HCT116 (cell line): ENCODE data around the gene EPHA3. TPM values are rescaled to one million over a fixed set of nuclear protein-coding genes. Genes with fewer than 3 reads are reported as not detected.

ENCODE experiments used
- ATAC-seq: fragments of 200-7000 bp; cut with Tn5 transposase; 2 replicates; pipeline ENCODE4 v1.9.1; 2020; ENCODE audit warnings: mild to moderate bottlenecking, moderate library complexity
- BruUV-seq: library from RNA; stranded (reverse); fragments of 400-500 nt; replicated peaks from 2 replicates; lab custom pipeline; 2021; lab: Mats Ljungman, UMichigan
- CTCF ChIA-PET: fragments of 300-600 bp; sonication (Branson Sonifier 250); formaldehyde crosslinking; loops from one replicate; lab custom pipeline; 2021; ENCODE audit warnings: antibody characterized with exemption; lab: Charles Lee
- POLR2A ChIA-PET: fragments of 300-600, 350-600 bp; sonication (Branson Sonifier 250); formaldehyde crosslinking; loops from one replicate; lab custom pipeline; 2021; ENCODE audit warnings: antibody characterized with exemption; lab: Charles Lee
- RAD21 ChIA-PET, 2 experiments: fragments of 300-600 bp; sonication (Branson Sonifier 250); formaldehyde crosslinking; loops; one replicate each; lab custom pipeline; 2023; ENCODE audit warnings: low total read pairs in 2 of 2; ENCODE audit not compliant: uncharacterized antibody in 2 of 2, unreplicated experiment in 2 of 2, low non-redundant PET in 1 of 2; lab: Charles Lee
- DNase-seq: peaks from one replicate; pipeline ENCODE4 v3.0.0-alpha.2; 2010; ENCODE audit warnings: low read depth, low spot score
- H2AFZ ChIP-seq: fragments of 200-600 bp; shearing (Covaris generic), sonication (generic); 2 replicates; pipeline ENCODE4 v1.6.1; 2017; ENCODE audit warnings: low read depth, mixed run types, mixed read lengths, antibody characterized with exemption, low read length; ENCODE audit not compliant: poor library complexity, severe bottlenecking
- H3K27ac ChIP-seq: 2 replicates; pipeline ENCODE4 v1.5.1; 2012; ENCODE audit warnings: low read depth, low read length
- H3K27me3 ChIP-seq: fragments of 200-600 bp; sonication (generic); 2 replicates; pipeline ENCODE4 v1.6.1; 2016; ENCODE audit warnings: mixed run types, low read length, mixed read lengths; ENCODE audit not compliant: insufficient read depth
- H3K36me3 ChIP-seq, 2 experiments: fragments of 200-500 bp in 1 of 2; fragments of 200-600 bp in 1 of 2; sonication (Bioruptor generic) in 1 of 2; sonication (generic) in 1 of 2; 2 replicates each; pipeline versions ENCODE4 v1.5.1 to v1.6.1; 2014 to 2016; ENCODE audit warnings: low read length in 2 of 2, inconsistent platforms in 1 of 2, mixed read lengths in 1 of 2, mixed run types in 1 of 2; ENCODE audit not compliant: insufficient read depth in 2 of 2, control insufficient read depth in 1 of 2
- H3K4me1 ChIP-seq, 2 experiments: fragments of 200-600 bp in 1 of 2; sonication (generic) in 1 of 2; 2 replicates each; pipeline versions ENCODE4 v1.5.1 to v1.6.1; 2012 to 2017; ENCODE audit warnings: low read length in 2 of 2, inconsistent platforms in 1 of 2, mild to moderate bottlenecking in 1 of 2, mixed read lengths in 1 of 2, mixed run types in 1 of 2, moderate library complexity in 1 of 2; ENCODE audit not compliant: insufficient read depth in 2 of 2, control insufficient read depth in 1 of 2
- H3K4me2 ChIP-seq: fragments of 200-600 bp; sonication (generic); 2 replicates; pipeline ENCODE4 v1.6.1; 2017; ENCODE audit warnings: mixed run types, low read length, mixed read lengths
- H3K4me3 ChIP-seq, 2 experiments: fragments of 200-600 bp in 1 of 2; sonication (generic) in 1 of 2; replicated peaks in 1 of 2; 2 replicates each; pipeline ENCODE4 v1.5.1; 2011 to 2016; ENCODE audit warnings: low read length in 2 of 2, control low read depth in 1 of 2, low read depth in 1 of 2, mild to moderate bottlenecking in 1 of 2, mixed read lengths in 1 of 2, mixed run types in 1 of 2
- H3K79me2 ChIP-seq: fragments of 200-600 bp; sonication (generic); 2 replicates; pipeline ENCODE4 v1.6.1; 2017; ENCODE audit warnings: mild to moderate bottlenecking, mixed run types, low read length, moderate library complexity, mixed read lengths; ENCODE audit not compliant: insufficient read depth
- H3K9ac ChIP-seq: fragments of 200-600 bp; sonication (generic); 2 replicates; pipeline ENCODE4 v1.6.1; 2016; ENCODE audit warnings: low read length, mixed read lengths
- H3K9me2 ChIP-seq: fragments of 200-600 bp; sonication (generic), shearing (Covaris generic); 2 replicates; pipeline ENCODE4 v1.6.1; 2017; ENCODE audit warnings: mixed run types, mild to moderate bottlenecking, moderate library complexity; ENCODE audit not compliant: insufficient read depth
- H3K9me3 ChIP-seq, 2 experiments: fragments of 200-500 bp in 1 of 2; fragments of 200-600 bp in 1 of 2; sonication (Bioruptor generic) in 1 of 2; sonication (generic) in 1 of 2; 2 replicates each; pipeline ENCODE4 v1.6.1; 2014 to 2017; ENCODE audit warnings: low read length in 2 of 2, mixed read lengths in 2 of 2, inconsistent platforms in 1 of 2, low read depth in 1 of 2, mild to moderate bottlenecking in 1 of 2, mixed run types in 1 of 2, moderate library complexity in 1 of 2; ENCODE audit not compliant: control insufficient read depth in 1 of 2, insufficient read depth in 1 of 2
- H4K20me1 ChIP-seq: fragments of 200-600 bp; sonication (generic), shearing (Covaris generic); 2 replicates; pipeline ENCODE4 v1.6.1; 2017; ENCODE audit warnings: mixed run types, mild to moderate bottlenecking, moderate library complexity; ENCODE audit not compliant: insufficient read depth
- EGR1 ChIP-seq: IDR thresholded peaks from 2 replicates; pipeline ENCODE4 v1.6.1; 2012; ENCODE audit warnings: low read depth
- EZH2phosphoT487 ChIP-seq: fragments of 200-600 bp; IDR thresholded peaks from 2 replicates; pipeline ENCODE4 v1.6.1; 2018; ENCODE audit warnings: antibody characterized with exemption, borderline replicate concordance
- POLR2A ChIP-seq: IDR thresholded peaks from 2 replicates; pipeline ENCODE4 v1.7.0; 2011; ENCODE audit warnings: borderline replicate concordance; ENCODE audit not compliant: insufficient read depth, insufficient read length; ENCODE audit errors: extremely low read depth
- POLR2AphosphoS5 ChIP-seq: IDR thresholded peaks from 2 replicates; pipeline ENCODE4 v1.6.1; 2011; ENCODE audit warnings: mild to moderate bottlenecking, low read depth, low read length, moderate library complexity
- REST ChIP-seq: IDR thresholded peaks from 2 replicates; pipeline ENCODE4 v1.6.1; 2012; ENCODE audit warnings: low read depth
- SIN3A ChIP-seq: IDR thresholded peaks from 2 replicates; pipeline ENCODE4 v1.6.1; 2012; ENCODE audit warnings: low read depth
- SRF ChIP-seq: IDR thresholded peaks from 2 replicates; pipeline ENCODE4 v1.6.1; 2012; ENCODE audit warnings: low read depth
- TCF7L2 ChIP-seq: IDR thresholded peaks from 2 replicates; pipeline ENCODE4 v1.7.0; 2011; ENCODE audit warnings: borderline replicate concordance, inconsistent platforms; ENCODE audit not compliant: insufficient read depth, insufficient read length; ENCODE audit errors: extremely low read depth
- YY1 ChIP-seq: IDR thresholded peaks from 2 replicates; pipeline ENCODE4 v1.6.1; 2011; ENCODE audit warnings: low read length, low read depth, moderate library complexity, mild to moderate bottlenecking; ENCODE audit not compliant: insufficient replicate concordance; ENCODE audit errors: extremely low read depth
- ZBTB33 ChIP-seq: IDR thresholded peaks from 2 replicates; pipeline ENCODE4 v1.6.1; 2011; ENCODE audit warnings: mild to moderate bottlenecking, low read length, moderate library complexity; ENCODE audit not compliant: insufficient replicate concordance; ENCODE audit errors: extremely low read depth
- ZFX ChIP-seq: fragments of 450-650 bp; IDR thresholded peaks from 2 replicates; pipeline ENCODE4 v1.6.1; 2017
- intact Hi-C: fragments of 100-400 bp; cut with micrococcal nuclease; formaldehyde crosslinking; loops from 2 replicates; pipeline ENCODE4 v1.10.0; 2022
- total RNA-seq: library from RNA; stranded (reverse); gene quantifications from one replicate; pipeline ENCODE4 v1.2.1, GENCODE V29; 2021; ENCODE audit not compliant: unreplicated experiment

Gene EPHA3
- total RNA-seq, 1 experiment from 2014 or later: not detected

GRCh38 chr3:89300981-89301380 lies 193.6 kb downstream of the EPHA3 start:
- Histone ChIP-seq H4K20me1 (no peaks in the 10 kb centered on the region), H2AFZ (no peak overlapping the region), H3K27me3 (no peaks in the 10 kb centered on the region), H3K9ac (no peak overlapping the region), H3K9me3 (peaks cover 8 to 18% of the 10 kb centered on the region in 2 experiments; a peak in 2 of 4 replicates), H3K4me1 (no peaks in the 10 kb centered on the region), H3K4me3 (no peak overlapping the region), H3K27ac (no peak overlapping the region), H3K36me3 (no peaks in the 10 kb centered on the region), H3K9me2 (no peaks in the 10 kb centered on the region), H3K79me2 (no peaks in the 10 kb centered on the region), H3K4me2 (no peak overlapping the region)
- ATAC-seq (no peak), DNase-seq (no peak)
- no TSS peak for BruUV-seq
- intact Hi-C loops: no loop called here
- RAD21 ChIA-PET: no interaction called here
- CTCF ChIA-PET: no interaction called here
- no peak for TF ChIP-seq SRF
- TF ChIP-seq REST: no peak
- TF ChIP-seq POLR2A: no peak
- no peak for TF ChIP-seq ZFX
- no peak for TF ChIP-seq TCF7L2
- no peak for TF ChIP-seq YY1
- no peak for TF ChIP-seq EZH2phosphoT487
- no peak for TF ChIP-seq EGR1
- TF ChIP-seq POLR2AphosphoS5: no peak
- no peak for TF ChIP-seq SIN3A
- no peak for TF ChIP-seq ZBTB33
- TF ChIP-seq, all 23 proteins: peak for 0
- POLR2A ChIA-PET: no interaction called here
